Fibroblast of skin of scalp (primary cell): Measurements from ENCODE around the gene TRIM8.

Experiments used
- DNase-seq: peaks from one replicate; pipeline ENCODE4 v3.0.0-alpha.2; 2013

TRIM8 gene

GRCh38 chr10:102633287-102633686 is 11.0 kb upstream of the TRIM8 start:
- peak; percentile 71 for DNase-seq

- DNase-seq: no peak
Measured at GRCh38 chr10:102633848-102634247, 10.4 kb upstream of the TRIM8 start.

GRCh38 chr10:102634686-102635085 is 9.6 kb upstream of the TRIM8 start:
- no peak for DNase-seq

GRCh38 chr10:102635377-102635776 is 8.9 kb upstream of the TRIM8 start:
- no peak for DNase-seq

- DNase-seq: no peak
Measured at GRCh38 chr10:102639537-102639936, 4.7 kb upstream of the TRIM8 start.

- no peak for DNase-seq
Measured at GRCh38 chr10:102641402-102641801, 2.9 kb upstream of the TRIM8 start.

GRCh38 chr10:102641880-102642735 is 2.2 kb upstream of the TRIM8 start:
- peak; percentile 98 for DNase-seq

GRCh38 chr10:102642736-102643335 is 1.4 kb upstream of the TRIM8 start:
- DNase-seq: no peak

GRCh38 chr10:102643336-102644065 is 778 bp upstream of the TRIM8 start:
- DNase-seq: peak; percentile 85

GRCh38 chr10:102644646-102645387 is 538 bp downstream of the TRIM8 start:
- DNase-seq: peak; percentile 66

- DNase-seq: peak; percentile 70
Measured at GRCh38 chr10:102645388-102645740, 1.1 kb downstream of the TRIM8 start.

- peak; percentile 94 for DNase-seq
Measured at GRCh38 chr10:102645741-102646609, 1.7 kb downstream of the TRIM8 start.

- peak; percentile 40 for DNase-seq
Measured at GRCh38 chr10:102646610-102647442, 2.5 kb downstream of the TRIM8 start.

- DNase-seq: no peak
Measured at GRCh38 chr10:102647443-102648268, 3.4 kb downstream of the TRIM8 start.

- no peak for DNase-seq
Measured at GRCh38 chr10:102648269-102648888, 4.1 kb downstream of the TRIM8 start.

GRCh38 chr10:102648889-102649796 is 4.9 kb downstream of the TRIM8 start:
- DNase-seq: no peak

- no peak for DNase-seq
Measured at GRCh38 chr10:102649797-102650654, 5.7 kb downstream of the TRIM8 start.
